GM23338 (cell line): ENCODE data around the gene RPL37A. TPM values are rescaled to one million over a fixed set of nuclear protein-coding genes. Genes with fewer than 3 reads are reported as not detected.

Experiments
- ATAC-seq: fragments of 200-7000 bp; cut with Tn5 transposase; 3 replicates; pipeline ENCODE4 v1.9.1; 2020
- DNase-seq: peaks from one replicate; pipeline ENCODE4 v3.0.0-alpha.2; 2015; ENCODE audit warnings: low spot score
- H2AFZ ChIP-seq: fragments of 200-600 bp; sonication (generic); 2 replicates; pipeline ENCODE4 v1.8.0; 2016; ENCODE audit warnings: antibody characterized with exemption, mild to moderate bottlenecking, moderate library complexity
- H3F3A ChIP-seq: fragments of 200-600 bp; sonication (generic); replicated peaks from 2 replicates; pipeline ENCODE4 v1.8.0; 2017; ENCODE audit warnings: antibody characterized with exemption, mixed run types, low read depth
- H3K27ac ChIP-seq: fragments of 200-600 bp; sonication (generic); 2 replicates; pipeline ENCODE4 v1.6.1; 2016; ENCODE audit warnings: low read depth
- H3K27me3 ChIP-seq: fragments of 200-600 bp; sonication (generic); 2 replicates; pipeline ENCODE4 v1.8.0; 2016; ENCODE audit warnings: mild to moderate bottlenecking, mixed run types, moderate library complexity; ENCODE audit not compliant: insufficient read depth
- H3K36me3 ChIP-seq: fragments of 200-600 bp; sonication (generic); 2 replicates; pipeline ENCODE4 v1.8.0; 2016; ENCODE audit warnings: mild to moderate bottlenecking; ENCODE audit not compliant: insufficient read depth
- H3K4me1 ChIP-seq: fragments of 200-600 bp; sonication (generic); 2 replicates; pipeline ENCODE4 v1.8.0; 2016; ENCODE audit warnings: mild to moderate bottlenecking, moderate library complexity; ENCODE audit not compliant: insufficient read depth
- H3K4me2 ChIP-seq: fragments of 200-600 bp; sonication (generic); 2 replicates; pipeline ENCODE4 v1.7.1; 2017; ENCODE audit warnings: mixed run types
- H3K4me3 ChIP-seq: fragments of 200-600 bp; sonication (generic); 2 replicates; pipeline ENCODE4 v1.6.1; 2016; ENCODE audit warnings: mixed run types
- H3K79me2 ChIP-seq: fragments of 200-600 bp; sonication (generic); replicated peaks from 2 replicates; pipeline ENCODE4 v1.8.0; 2017; ENCODE audit warnings: mild to moderate bottlenecking; ENCODE audit not compliant: insufficient read depth
- H3K9me2 ChIP-seq: fragments of 200-600 bp; sonication (generic); 2 replicates; pipeline ENCODE4 v1.8.0; 2017; ENCODE audit not compliant: insufficient read depth
- H4K20me1 ChIP-seq: fragments of 200-600 bp; sonication (generic); replicated peaks from 2 replicates; pipeline ENCODE4 v1.8.0; 2017; ENCODE audit warnings: mild to moderate bottlenecking; ENCODE audit not compliant: insufficient read depth
- H3K27ac Mint-ChIP-seq: 2 replicates; pipeline ENCODE4 v1.8.0; 2020; ENCODE audit warnings: inconsistent platforms, mild to moderate bottlenecking, moderate library complexity, mixed read lengths
- H3K27me3 Mint-ChIP-seq: 3 replicates; pipeline ENCODE4 v1.8.0; 2022; ENCODE audit warnings: low read depth, mild to moderate bottlenecking, moderate library complexity, mixed read lengths, inconsistent platforms; ENCODE audit not compliant: insufficient read depth, poor library complexity
- H3K36me3 Mint-ChIP-seq: 3 replicates; pipeline ENCODE4 v1.8.0; 2021; ENCODE audit warnings: low read depth, mild to moderate bottlenecking, inconsistent platforms, moderate library complexity, mixed read lengths
- H3K4me1 Mint-ChIP-seq: 3 replicates; pipeline ENCODE4 v1.8.0; 2020; ENCODE audit warnings: mild to moderate bottlenecking, inconsistent platforms, mixed read lengths
- H3K4me3 Mint-ChIP-seq: 3 replicates; pipeline ENCODE4 v1.8.0; 2021; ENCODE audit warnings: moderate library complexity, mild to moderate bottlenecking, inconsistent platforms, mixed read lengths
- H3K9me3 Mint-ChIP-seq: 3 replicates; pipeline ENCODE4 v1.8.0; 2020; ENCODE audit warnings: moderate library complexity, mild to moderate bottlenecking, inconsistent platforms, mixed read lengths
- ETS1 ChIP-seq: IDR thresholded peaks from 2 replicates; pipeline ENCODE4 v1.6.1; 2016; ENCODE audit warnings: antibody characterized with exemption
- EZH2 ChIP-seq: fragments of 200-600 bp; sonication (generic); IDR thresholded peaks from one replicate; pipeline ENCODE4 v1.8.0; 2017; ENCODE audit warnings: antibody characterized with exemption, mild to moderate bottlenecking, low read depth; ENCODE audit not compliant: unreplicated experiment
- EZH2phosphoT487 ChIP-seq: fragments of 200-600 bp; sonication (generic); IDR thresholded peaks from one replicate; pipeline ENCODE4 v1.8.1; 2018; ENCODE audit warnings: antibody characterized with exemption; ENCODE audit not compliant: unreplicated experiment
- JUNB ChIP-seq: IDR thresholded peaks from one replicate; pipeline ENCODE4 v1.6.1; 2016; ENCODE audit warnings: antibody characterized with exemption; ENCODE audit not compliant: unreplicated experiment
- NANOG ChIP-seq: IDR thresholded peaks from 2 replicates; pipeline ENCODE4 v1.6.1; 2016; ENCODE audit warnings: antibody characterized with exemption, borderline replicate concordance
- POLR2AphosphoS5 ChIP-seq: IDR thresholded peaks from 2 replicates; pipeline ENCODE4 v1.6.1; 2016; ENCODE audit warnings: antibody characterized with exemption, low read depth
- REST ChIP-seq: IDR thresholded peaks from one replicate; pipeline ENCODE4 v1.6.1; 2018; ENCODE audit warnings: antibody characterized with exemption; ENCODE audit not compliant: unreplicated experiment
- STAT1 ChIP-seq: IDR thresholded peaks from one replicate; pipeline ENCODE4 v1.6.1; 2016; ENCODE audit warnings: antibody characterized with exemption; ENCODE audit not compliant: unreplicated experiment
- ZNF114 ChIP-seq: fragments of 250-450 bp; sonication (Bioruptor Pico); IDR thresholded peaks from 2 replicates; pipeline ENCODE4 v1.5.0; 2020; ENCODE audit warnings: mild to moderate bottlenecking, moderate library complexity
- ZNF331 ChIP-seq: fragments of 250-450 bp; sonication (Bioruptor Pico); IDR thresholded peaks from 2 replicates; pipeline ENCODE4 v1.5.0; 2020; ENCODE audit warnings: low read depth, mild to moderate bottlenecking, moderate library complexity
- ZNF462 ChIP-seq: fragments of 250-450 bp; sonication (Bioruptor Pico); IDR thresholded peaks from 2 replicates; pipeline ENCODE4 v1.5.0; 2020; ENCODE audit warnings: mild to moderate bottlenecking, moderate library complexity
- polyA plus RNA-seq: library from polyadenylated mRNA; unstranded; fragments of >200 nt; fragmentation: Nextera tagmentation; extraction: Ambion mirVana; gene quantifications from 2 replicates; pipeline ENCODE4 v1.2.1, GENCODE V29; 2016
- total RNA-seq: library from RNA; depleted of rRNA; stranded (reverse); fragments of >200 nt; shearing (Covaris generic); gene quantifications from 2 replicates; pipeline ENCODE4 v1.2.3, GENCODE V29; 2014

Gene RPL37A
- total and polyA plus RNA-seq, 2 experiments from 2014 or later = 1,118 to 5,036 TPM

- 0 out of 2 replicates have a peak, but pooled peaks cover 4% of the 10 kb centered on the region for H4K20me1 ChIP-seq
- DNase-seq = no peak
- TF ChIP-seq STAT1 = no peak
- no peak for TF ChIP-seq ZNF331 (CRISPR knock-in tag)
- no peak overlapping the region for H2AFZ ChIP-seq
- H3F3A ChIP-seq = no peaks in the 10 kb centered on the region
- Mint-ChIP-seq H3K4me1 (no peaks in the 10 kb centered on the region), H3K36me3 (peaks cover 4% of the 10 kb centered on the region; the same call in 1 of the 3 replicates), H3K27ac (no peak overlapping the region), H3K27me3 (no peaks in the 10 kb centered on the region), H3K4me3 (no peak overlapping the region), H3K9me3 (no peaks in the 10 kb centered on the region)
- H3K4me3 ChIP-seq = no peak overlapping the region
- 0 out of 2 replicates have a peak, but pooled peaks cover 3% of the 10 kb centered on the region for H3K36me3 ChIP-seq
- no peaks in the 10 kb centered on the region for H3K79me2 ChIP-seq
- H3K27ac ChIP-seq = no peak overlapping the region
- ATAC-seq = no peak
- H3K9me2 ChIP-seq = no peaks in the 10 kb centered on the region
- H3K4me2 ChIP-seq = no peak overlapping the region
- H3K4me1 ChIP-seq = no peaks in the 10 kb centered on the region
- no peaks in the 10 kb centered on the region for H3K27me3 ChIP-seq
Measured at GRCh38 chr2:216485745-216486144, 12.9 kb upstream of the RPL37A start.

- no peaks in the 10 kb centered on the region for H3K9me3 Mint-ChIP-seq
- DNase-seq = no peak
- no peaks in the 10 kb centered on the region for H3K27me3 Mint-ChIP-seq
- H2AFZ ChIP-seq = no peak overlapping the region
- 0 out of 2 replicates have a peak, but pooled peaks cover 3% of the 10 kb centered on the region for H3K36me3 ChIP-seq
- no peak overlapping the region for H3K27ac Mint-ChIP-seq
- H3K27me3 ChIP-seq = no peaks in the 10 kb centered on the region
- H3K36me3 Mint-ChIP-seq = peaks cover 4% of the 10 kb centered on the region; the same call in 1 of the 3 replicates
- 0 out of 2 replicates have a peak, but pooled peaks cover 4% of the 10 kb centered on the region for H4K20me1 ChIP-seq
- H3K4me1 Mint-ChIP-seq = no peaks in the 10 kb centered on the region
- no peak overlapping the region for H3K4me2 ChIP-seq
- no peaks in the 10 kb centered on the region for H3K4me1 ChIP-seq
- no peak for ATAC-seq
- no peak overlapping the region for H3K4me3 ChIP-seq
- no peaks in the 10 kb centered on the region for H3K9me2 ChIP-seq
- no peak overlapping the region for H3K27ac ChIP-seq
- H3F3A ChIP-seq = no peaks in the 10 kb centered on the region
- no peak overlapping the region for H3K4me3 Mint-ChIP-seq
- no peaks in the 10 kb centered on the region for H3K79me2 ChIP-seq
- TF ChIP-seq EZH2 (no peak), ZNF114 (no peak), EZH2phosphoT487 (no peak), NANOG (no peak), ZNF331 (CRISPR knock-in tag) (no peak), ETS1 (no peak), ZNF462 (CRISPR knock-in tag) (no peak), JUNB (no peak), POLR2AphosphoS5 (no peak), REST (no peak), STAT1 (no peak)
Measured at GRCh38 chr2:216486271-216486670, 12.4 kb upstream of the RPL37A start.
